ENCODE data around the gene RNLS. TPM values are rescaled to one million over a fixed set of nuclear protein-coding genes. Genes with fewer than 3 reads are reported as not detected.

RNLS gene
- total RNA-seq, 1 donor from 2014 or later = 13.3 TPM

DNA sequence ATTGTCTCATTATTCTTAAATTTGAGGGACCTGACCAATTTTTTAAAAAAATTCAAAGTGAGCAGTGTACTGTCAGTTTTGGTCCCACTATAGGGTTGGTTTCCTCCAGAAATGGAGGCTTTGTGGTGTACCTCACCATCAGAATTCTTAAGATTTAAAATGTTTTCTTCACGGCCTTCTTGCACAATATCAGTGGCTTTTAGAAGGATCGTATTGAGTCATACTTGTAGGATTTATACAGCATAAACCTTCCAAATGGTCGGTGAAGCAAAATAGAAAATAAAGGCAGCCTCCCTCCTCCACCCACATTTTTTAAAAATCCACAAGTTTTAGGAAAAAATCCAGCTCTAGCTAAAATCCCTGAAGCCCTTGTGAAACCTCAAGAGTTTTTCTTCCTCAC, 126.4 kb downstream of the RNLS start:
- DNase-seq (ENCODE audit: extremely low spot score in 2 of 2) = no peak
- Histone ChIP-seq H3K36me3 (no peaks in the 10 kb centered on the region), H3K27ac (peak overlapping the region; percentile 55), H3K9me3 (no peaks in the 10 kb centered on the region), H3K4me3 (no peak overlapping the region), H3K4me1 (peaks cover 20% of the 10 kb centered on the region), H3K27me3 (no peaks in the 10 kb centered on the region)
- intact Hi-C loops (cut with DNase I) = no loop called here
- TF ChIP-seq, protein P1, sequence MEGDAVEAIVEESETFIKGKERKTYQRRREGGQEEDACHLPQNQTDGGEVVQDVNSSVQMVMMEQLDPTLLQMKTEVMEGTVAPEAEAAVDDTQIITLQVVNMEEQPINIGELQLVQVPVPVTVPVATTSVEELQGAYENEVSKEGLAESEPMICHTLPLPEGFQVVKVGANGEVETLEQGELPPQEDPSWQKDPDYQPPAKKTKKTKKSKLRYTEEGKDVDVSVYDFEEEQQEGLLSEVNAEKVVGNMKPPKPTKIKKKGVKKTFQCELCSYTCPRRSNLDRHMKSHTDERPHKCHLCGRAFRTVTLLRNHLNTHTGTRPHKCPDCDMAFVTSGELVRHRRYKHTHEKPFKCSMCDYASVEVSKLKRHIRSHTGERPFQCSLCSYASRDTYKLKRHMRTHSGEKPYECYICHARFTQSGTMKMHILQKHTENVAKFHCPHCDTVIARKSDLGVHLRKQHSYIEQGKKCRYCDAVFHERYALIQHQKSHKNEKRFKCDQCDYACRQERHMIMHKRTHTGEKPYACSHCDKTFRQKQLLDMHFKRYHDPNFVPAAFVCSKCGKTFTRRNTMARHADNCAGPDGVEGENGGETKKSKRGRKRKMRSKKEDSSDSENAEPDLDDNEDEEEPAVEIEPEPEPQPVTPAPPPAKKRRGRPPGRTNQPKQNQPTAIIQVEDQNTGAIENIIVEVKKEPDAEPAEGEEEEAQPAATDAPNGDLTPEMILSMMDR (IDR thresholded peaks at IDR 0.05) = no peak
- TF ChIP-seq POLR2A (IDR thresholded peaks at IDR 0.05) (no peak), POLR2AphosphoS5 (IDR thresholded peaks at IDR 0.05; ENCODE audit: insufficient read depth in 1 of 2, low read depth in 1 of 2) (no peak)

DNA sequence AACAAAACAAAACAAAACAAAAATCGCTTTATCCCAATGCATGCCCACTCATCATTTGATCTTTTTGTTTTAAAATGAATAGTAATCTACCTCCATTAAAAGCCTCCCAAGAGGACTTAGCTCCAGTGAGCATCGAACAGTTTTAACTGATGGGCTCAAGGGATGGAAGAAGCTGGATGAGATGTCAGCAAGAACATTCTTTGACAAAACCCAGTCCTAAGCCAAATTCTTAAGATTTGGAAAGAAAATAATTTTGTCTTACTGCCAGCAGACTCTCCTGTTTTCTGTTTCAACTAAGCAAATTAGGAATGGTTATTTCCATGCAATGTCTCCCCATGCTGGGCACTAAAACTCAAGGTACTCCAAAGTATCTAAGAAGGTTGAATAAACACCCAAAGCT, 127.3 kb downstream of the RNLS start:
- no peaks in the 10 kb centered on the region for H3K27me3 ChIP-seq
- no peaks in the 10 kb centered on the region for H3K9me3 ChIP-seq
- DNase-seq (ENCODE audit: extremely low spot score in 2 of 2) = no peak
- TF ChIP-seq POLR2AphosphoS5 (IDR thresholded peaks at IDR 0.05; ENCODE audit: insufficient read depth in 1 of 2, low read depth in 1 of 2) (no peak), POLR2A (IDR thresholded peaks at IDR 0.05) (no peak)
- TF ChIP-seq, protein P1 (IDR thresholded peaks at IDR 0.05) = no peak
- peaks cover 20% of the 10 kb centered on the region for H3K4me1 ChIP-seq
- peak overlapping the region; percentile 55 for H3K27ac ChIP-seq
- no peak overlapping the region for H3K4me3 ChIP-seq
- intact Hi-C loops (cut with DNase I) = no loop called here
- H3K36me3 ChIP-seq = no peaks in the 10 kb centered on the region

DNA sequence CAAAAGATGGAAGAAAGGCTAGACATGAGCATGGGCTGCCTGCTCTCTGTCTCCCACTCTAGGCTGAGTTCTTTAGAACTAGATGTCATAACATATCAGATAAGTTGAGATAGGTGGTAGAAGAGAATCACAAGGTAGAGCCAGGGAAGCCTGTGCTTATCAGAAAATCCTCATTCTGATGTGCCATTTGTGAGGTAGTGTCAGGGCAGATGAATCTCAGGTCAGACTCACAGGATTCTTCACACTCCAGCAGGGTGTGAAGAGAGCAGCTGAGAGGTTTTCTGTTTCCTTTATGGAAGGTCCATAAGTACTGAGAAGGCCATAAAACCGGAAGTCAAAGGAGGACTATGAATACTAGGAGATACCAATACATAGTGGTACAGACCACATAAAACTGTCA, 132.9 kb downstream of the RNLS start:
- H3K9me3 ChIP-seq = no peaks in the 10 kb centered on the region
- TF ChIP-seq, protein P1 (IDR thresholded peaks at IDR 0.05) = no peak
- no peak for TF ChIP-seq POLR2AphosphoS5 (IDR thresholded peaks at IDR 0.05; ENCODE audit: insufficient read depth in 1 of 2, low read depth in 1 of 2)
- no peak for TF ChIP-seq POLR2A (IDR thresholded peaks at IDR 0.05)
- no peaks in the 10 kb centered on the region for H3K4me1 ChIP-seq
- no peaks in the 10 kb centered on the region for H3K36me3 ChIP-seq
- H3K4me3 ChIP-seq = no peak overlapping the region
- no peak overlapping the region for H3K27ac ChIP-seq
- intact Hi-C loops (cut with DNase I) = no loop called here
- DNase-seq (ENCODE audit: extremely low spot score in 2 of 2) = no peak
- no peaks in the 10 kb centered on the region for H3K27me3 ChIP-seq

DNA sequence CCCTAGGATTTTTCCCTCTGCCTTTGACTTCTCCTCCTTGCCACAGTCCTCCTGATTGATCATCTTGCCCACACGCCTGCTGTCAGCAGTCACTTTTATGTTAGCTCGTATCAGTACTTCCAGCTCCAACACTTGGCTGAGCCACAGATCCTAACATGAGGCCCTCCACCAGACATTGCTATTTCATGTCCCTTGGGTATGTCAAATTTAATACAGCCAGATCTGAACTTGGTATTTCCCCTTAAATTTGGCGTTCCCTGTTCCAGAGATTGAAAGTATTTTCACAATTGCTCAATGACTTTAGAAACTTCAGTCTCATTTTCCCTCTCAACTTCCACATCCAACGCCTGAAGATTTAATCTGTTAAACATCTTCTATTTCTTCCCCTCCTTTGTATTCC, 140.4 kb downstream of the RNLS start:
- Histone ChIP-seq H3K4me1 (no peaks in the 10 kb centered on the region), H3K4me3 (no peak overlapping the region), H3K36me3 (no peaks in the 10 kb centered on the region), H3K27me3 (no peaks in the 10 kb centered on the region), H3K9me3 (no peaks in the 10 kb centered on the region), H3K27ac (no peak overlapping the region)
- intact Hi-C loops (cut with DNase I) = no loop called here
- TF ChIP-seq POLR2A (IDR thresholded peaks at IDR 0.05) = no peak
- TF ChIP-seq POLR2AphosphoS5 (IDR thresholded peaks at IDR 0.05; ENCODE audit: insufficient read depth in 1 of 2, low read depth in 1 of 2) = no peak
- TF ChIP-seq, protein P1 (IDR thresholded peaks at IDR 0.05) = no peak
- DNase-seq (ENCODE audit: extremely low spot score in 2 of 2) = no peak

DNA sequence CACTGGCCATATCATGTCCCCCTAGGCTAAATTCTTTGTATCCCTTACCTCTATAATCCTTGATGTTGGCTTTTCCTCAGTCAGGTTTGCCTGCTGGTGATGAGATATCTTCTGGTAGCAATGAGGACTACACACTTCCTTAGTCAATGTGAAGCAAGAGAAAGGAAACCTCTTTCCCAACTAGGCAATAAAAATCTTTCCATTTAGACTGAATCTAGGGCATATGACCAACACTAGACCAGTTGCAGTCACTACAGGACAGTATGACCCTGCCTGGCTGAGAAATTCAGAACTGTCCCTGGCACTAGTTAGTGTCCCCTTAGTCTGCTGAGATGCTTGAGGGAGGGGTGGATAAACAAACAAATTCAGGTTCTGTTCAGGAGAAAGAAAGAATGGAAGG, 142.6 kb downstream of the RNLS start:
- TF ChIP-seq POLR2A (IDR thresholded peaks at IDR 0.05) = no peak

DNA sequence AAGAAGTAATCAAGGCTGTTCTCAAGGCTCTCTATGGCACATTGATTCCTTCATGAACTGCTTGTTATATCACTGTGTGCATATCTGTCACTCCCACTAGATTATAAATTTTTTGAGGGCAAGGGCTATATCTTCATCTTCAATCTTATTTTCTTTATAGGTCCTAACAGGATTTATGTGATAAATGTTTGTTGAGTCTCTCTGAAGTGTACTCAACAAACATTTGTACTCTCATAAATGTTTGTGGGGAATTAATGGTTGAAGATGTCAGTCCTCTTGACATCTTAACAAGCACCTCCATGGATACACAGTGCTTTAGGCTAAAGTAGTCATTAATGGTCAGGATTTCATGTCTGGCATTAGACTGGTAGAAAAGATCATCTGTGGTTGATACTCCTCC, 143.2 kb downstream of the RNLS start:
- Histone ChIP-seq H3K9me3 (no peaks in the 10 kb centered on the region), H3K27me3 (no peaks in the 10 kb centered on the region), H3K4me3 (no peak overlapping the region), H3K4me1 (no peaks in the 10 kb centered on the region), H3K36me3 (no peaks in the 10 kb centered on the region), H3K27ac (no peak overlapping the region)
- intact Hi-C loops (cut with DNase I) = no loop called here
- no peak for DNase-seq (ENCODE audit: extremely low spot score in 2 of 2)
- TF ChIP-seq POLR2AphosphoS5 (IDR thresholded peaks at IDR 0.05; ENCODE audit: insufficient read depth in 1 of 2, low read depth in 1 of 2) (no peak), POLR2A (IDR thresholded peaks at IDR 0.05) (no peak)
- TF ChIP-seq, protein P1 (IDR thresholded peaks at IDR 0.05) = no peak

More for the DNA sequence above, 142.6 kb downstream of the RNLS start:
- Histone ChIP-seq H3K36me3 (no peaks in the 10 kb centered on the region), H3K9me3 (no peaks in the 10 kb centered on the region), H3K4me1 (no peaks in the 10 kb centered on the region), H3K27ac (no peak overlapping the region), H3K4me3 (no peak overlapping the region), H3K27me3 (no peaks in the 10 kb centered on the region)
- no peak for DNase-seq (ENCODE audit: extremely low spot score in 2 of 2)
- intact Hi-C loops (cut with DNase I) = no loop called here

Data from vagina (tissue), 2 donors.